GM12878 (cell line): Measurements from ENCODE around the gene MPRIP.

Experiments
- ATF7 ChIP-seq: fragments of 450-650 bp; IDR thresholded peaks from 2 replicates; pipeline ENCODE4 v1.6.1; 2016; ENCODE audit warnings: low read depth, mild to moderate bottlenecking
- BHLHE40 ChIP-seq, 2 experiments: fragments of 450-650 bp in 1 of 2; IDR thresholded peaks; 2 replicates each; pipeline ENCODE4 v1.6.1; 2011 to 2017; ENCODE audit warnings: low read depth in 2 of 2, borderline replicate concordance in 1 of 2, improper control_type of control experiment in 1 of 2, low read length in 1 of 2, mild to moderate bottlenecking in 1 of 2
- CTCF ChIP-seq, 3 experiments: IDR thresholded peaks in 2 of 3; conservative IDR thresholded peaks in 1 of 3; 2 replicates each; pipeline ENCODE4 v1.5.1; 2011; ENCODE audit warnings: low read depth in 3 of 3, low read length in 3 of 3, mild to moderate bottlenecking in 3 of 3, control low read depth in 2 of 3, moderate library complexity in 2 of 3, inconsistent platforms in 1 of 3, mixed read lengths in 1 of 3; ENCODE audit not compliant: control insufficient read depth in 2 of 3, insufficient read depth in 1 of 3; ENCODE audit errors: extremely low read depth in 1 of 3
- EP300 ChIP-seq, 2 experiments: fragments of 150-350 bp in 1 of 2; IDR thresholded peaks; 2 replicates each; pipeline ENCODE4 v1.6.1; 2011 to 2012; ENCODE audit warnings: low read depth in 2 of 2, low read length in 2 of 2, borderline replicate concordance in 1 of 2, improper control_type of control experiment in 1 of 2, inconsistent platforms in 1 of 2; ENCODE audit not compliant: control insufficient read depth in 1 of 2
- MAX ChIP-seq: IDR thresholded peaks from 2 replicates; pipeline ENCODE4 v1.6.1; 2012; ENCODE audit warnings: low read depth, low read length, improper control_type of control experiment
- TAF1 ChIP-seq: IDR thresholded peaks from 2 replicates; pipeline ENCODE4 v1.6.1; 2011; ENCODE audit warnings: mild to moderate bottlenecking, low read depth, low read length, borderline replicate concordance
- USF2 ChIP-seq: IDR thresholded peaks from 2 replicates; pipeline ENCODE4 v1.6.1; 2011; ENCODE audit warnings: low read depth, low read length, improper control_type of control experiment, borderline replicate concordance
- ZNF687 ChIP-seq: fragments of 450-650 bp; IDR thresholded peaks from 2 replicates; pipeline ENCODE4 v1.6.1; 2017; ENCODE audit warnings: mild to moderate bottlenecking, moderate library complexity

GRCh38 chr17:17105976-17106375 lies 63.7 kb downstream of the MPRIP start:
- TF ChIP-seq ATF7 (no peak), BHLHE40 (IDR thresholded peaks at IDR 0.05; ENCODE audit: borderline replicate concordance in 1 of 2, low read depth in 2 of 2, low read length in 1 of 2) (no peak), USF2 (no peak), TAF1 (no peak), CTCF (IDR thresholded peaks at IDR 0.05 in 2 of 3, conservative IDR thresholded peaks at IDR 0.05 in 1 of 3; ENCODE audit: control insufficient read depth in 2 of 3, extremely low read depth in 1 of 3, insufficient read depth in 1 of 3, low read depth in 3 of 3, low read length in 3 of 3) (no peak), EP300 (IDR thresholded peaks at IDR 0.05; ENCODE audit: borderline replicate concordance in 1 of 2, control insufficient read depth in 1 of 2, low read depth in 2 of 2, low read length in 2 of 2) (no peak), ZNF687 (no peak), MAX (no peak)
